Lower lobe of right lung (tissue), 2 donors: Measurements from ENCODE around the gene HOXD13. TPM values are rescaled to one million over a fixed set of nuclear protein-coding genes. Genes with fewer than 3 reads are reported as not detected.

Experiments used
- ATAC-seq, 2 donors: fragments of 200-7000 bp; cut with Tn5 transposase; one replicate each; pipeline ENCODE4 v1.9.1; 2020 to 2022; ENCODE audit warnings: mild to moderate bottlenecking in 2 of 2, moderate library complexity in 2 of 2
- DNase-seq: peaks from one replicate; pipeline ENCODE4 v3.0.0-alpha.2; 2020
- H3K27ac ChIP-seq: fragments of 200-600 bp; one replicate; pipeline ENCODE4 v1.8.0; 2022
- H3K27me3 ChIP-seq: fragments of 200-600 bp; one replicate; pipeline ENCODE4 v1.8.0; 2022; ENCODE audit warnings: low read depth
- H3K36me3 ChIP-seq: fragments of 200-600 bp; one replicate; pipeline ENCODE4 v1.8.0; 2022; ENCODE audit warnings: mild to moderate bottlenecking
- H3K4me1 ChIP-seq: fragments of 200-600 bp; one replicate; pipeline ENCODE4 v1.8.0; 2022
- H3K4me3 ChIP-seq: fragments of 200-600 bp; one replicate; pipeline ENCODE4 v1.8.0; 2022; ENCODE audit warnings: mild to moderate bottlenecking
- H3K9me3 ChIP-seq: fragments of 200-600 bp; one replicate; pipeline ENCODE4 v1.8.0; 2022
- CTCF ChIP-seq: fragments of 200-600 bp; IDR thresholded peaks from one replicate; pipeline ENCODE4 v1.8.0; 2022; ENCODE audit warnings: antibody characterized with exemption, mild to moderate bottlenecking
- intact Hi-C: fragments of 100-400 bp; cut with DNase I; formaldehyde crosslinking; loops from one replicate; pipeline ENCODE4 v1.11.0; 2022
- total RNA-seq: library from RNA; stranded (reverse); fragmentation: NEBNext Ultra II Directional; extraction: Animal tissue kit (Norgen Biotek cat#: 25700); gene quantifications from one replicate; pipeline ENCODE4 v1.2.1, GENCODE V29; 2021
- donor health status: DM: no; HTN: yes; CAD: no; lungs with severe emphysema.

HOXD13 gene
- total RNA-seq, 1 donor from 2014 or later, result not detected

DNA sequence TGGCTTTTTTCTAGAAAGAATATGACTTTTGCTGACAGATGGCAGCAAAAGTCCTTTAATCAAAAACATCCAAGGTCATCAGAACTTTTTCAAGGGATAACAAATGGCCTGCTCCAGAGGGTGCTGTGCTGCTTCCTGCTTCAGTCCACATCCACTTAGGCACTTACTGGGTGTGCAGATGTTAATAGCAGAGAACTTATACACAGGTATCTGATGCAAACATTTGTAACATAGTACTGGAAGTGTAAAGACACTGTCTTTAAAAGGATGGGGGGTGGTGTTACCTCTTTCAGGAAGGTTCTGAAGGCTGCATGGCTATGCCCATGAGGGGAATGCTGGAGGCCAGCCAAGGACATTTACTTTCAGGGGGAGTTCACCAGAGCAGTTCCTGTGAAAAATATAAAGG is 42.5 kb downstream of the HOXD13 start:
- no peaks in the 10 kb centered on the region for H3K36me3 ChIP-seq
- H3K9me3 ChIP-seq, result no peaks in the 10 kb centered on the region
- DNase-seq (no peak), ATAC-seq (no peak)
- H3K27ac ChIP-seq, result no peak overlapping the region
- H3K4me1 ChIP-seq, result peaks cover 25% of the 10 kb centered on the region
- no peak overlapping the region for H3K4me3 ChIP-seq
- intact Hi-C loops, result loop anchor here (10.0 kb wide), 1 partner anchor 420 kb away; no protein-coding TSS in a partner anchor
- H3K27me3 ChIP-seq, result peaks cover 99% of the 10 kb centered on the region
- no peak for TF ChIP-seq CTCF

DNA sequence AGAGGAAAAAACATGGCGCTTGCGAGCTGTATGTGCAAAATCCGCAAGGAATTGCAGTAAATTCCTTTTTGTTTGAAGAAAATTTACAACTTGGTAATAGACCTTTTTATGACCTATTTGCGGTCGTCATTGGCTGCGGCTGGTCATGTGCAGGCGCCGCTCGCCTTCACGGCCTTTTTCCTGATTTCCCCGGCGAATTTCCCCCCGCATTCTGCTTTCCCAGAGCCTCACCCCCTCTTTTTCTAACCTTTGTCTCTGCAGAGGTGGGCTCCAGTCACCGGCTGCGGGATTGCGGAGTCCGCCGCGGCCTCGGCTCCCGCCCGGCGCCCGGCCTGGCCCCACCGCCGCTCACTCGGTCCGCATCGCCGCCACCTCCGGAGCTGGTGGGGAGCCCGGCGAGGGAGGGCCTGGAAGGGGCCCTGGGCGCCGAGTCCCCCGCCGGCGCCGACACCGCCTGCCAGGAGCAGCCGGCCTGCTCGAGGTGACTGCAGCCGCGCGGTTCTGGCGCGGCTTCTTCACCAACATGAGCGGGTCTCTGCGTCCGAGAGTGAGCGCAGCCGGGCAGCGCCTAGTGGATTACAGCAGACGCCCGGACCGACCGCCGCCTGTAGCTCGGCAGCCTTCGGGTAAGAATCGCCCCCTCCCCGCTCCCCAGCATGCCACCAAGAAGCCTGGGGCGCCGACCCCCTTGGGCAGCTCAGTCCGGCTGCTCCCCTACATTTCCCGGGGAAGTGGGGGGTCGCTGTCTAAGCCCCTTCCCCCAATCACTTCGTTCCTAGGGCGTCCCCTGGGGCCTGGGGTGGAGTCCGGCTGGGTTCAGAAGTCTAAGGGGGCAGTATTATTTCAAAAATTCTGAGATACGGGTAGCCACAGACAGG is 44.1 kb downstream of the HOXD13 start:
- H3K4me1 ChIP-seq, result peaks cover 35% of the 10 kb centered on the region
- ATAC-seq (peak in 1 of 2 donors; percentile 7), DNase-seq (no peak)
- intact Hi-C loops, result loop anchor here (10.0 kb wide), 1 partner anchor 418 kb away; no protein-coding TSS in a partner anchor
- peak overlapping the region; percentile 6 for H3K27ac ChIP-seq
- no peaks in the 10 kb centered on the region for H3K9me3 ChIP-seq
- TF ChIP-seq CTCF, result no peak
- H3K4me3 ChIP-seq, result peak overlapping the region; percentile 39
- H3K27me3 ChIP-seq, result peaks cover 99% of the 10 kb centered on the region
- H3K36me3 ChIP-seq, result no peaks in the 10 kb centered on the region

GRCh38 chr2:176137252-176137580 is 44.7 kb downstream of the HOXD13 start:
- intact Hi-C loops, result loop anchor here (10.0 kb wide), 1 partner anchor 418 kb away; no protein-coding TSS in a partner anchor
- peaks cover 99% of the 10 kb centered on the region for H3K27me3 ChIP-seq
- no peaks in the 10 kb centered on the region for H3K36me3 ChIP-seq
- no peak for TF ChIP-seq CTCF
- H3K27ac ChIP-seq, result no peak overlapping the region
- ATAC-seq (no peak), DNase-seq (no peak)
- peaks cover 31% of the 10 kb centered on the region for H3K4me1 ChIP-seq
- peak overlapping the region; percentile 39 for H3K4me3 ChIP-seq
- no peaks in the 10 kb centered on the region for H3K9me3 ChIP-seq

- ATAC-seq, result no peak
- no peaks in the 10 kb centered on the region for H3K36me3 ChIP-seq
- DNase-seq, result no peak
- H3K4me1 ChIP-seq, result peaks cover 25% of the 10 kb centered on the region
- peaks cover 99% of the 10 kb centered on the region for H3K27me3 ChIP-seq
- H3K9me3 ChIP-seq, result no peaks in the 10 kb centered on the region
- no peak overlapping the region for H3K27ac ChIP-seq
- no peak for TF ChIP-seq CTCF
- H3K4me3 ChIP-seq, result no peak overlapping the region
- intact Hi-C loops, result loop anchor here (10.0 kb wide), 1 partner anchor 417 kb away; no protein-coding TSS in a partner anchor
Measured at GRCh38 chr2:176137906-176138305, 45.4 kb downstream of the HOXD13 start.

GRCh38 chr2:176138526-176138922 is 46.0 kb downstream of the HOXD13 start:
- Histone ChIP-seq H3K36me3 (no peaks in the 10 kb centered on the region), H3K4me3 (no peak overlapping the region), H3K27me3 (peaks cover 99% of the 10 kb centered on the region), H3K4me1 (peaks cover 25% of the 10 kb centered on the region), H3K27ac (no peak overlapping the region), H3K9me3 (no peaks in the 10 kb centered on the region)
- DNase-seq (no peak), ATAC-seq (no peak)
- intact Hi-C loops, result loop anchor here (10.0 kb wide), 1 partner anchor 416 kb away; no protein-coding TSS in a partner anchor
- no peak for TF ChIP-seq CTCF
